ENCODE measurements around the gene PLPP4.

DNA sequence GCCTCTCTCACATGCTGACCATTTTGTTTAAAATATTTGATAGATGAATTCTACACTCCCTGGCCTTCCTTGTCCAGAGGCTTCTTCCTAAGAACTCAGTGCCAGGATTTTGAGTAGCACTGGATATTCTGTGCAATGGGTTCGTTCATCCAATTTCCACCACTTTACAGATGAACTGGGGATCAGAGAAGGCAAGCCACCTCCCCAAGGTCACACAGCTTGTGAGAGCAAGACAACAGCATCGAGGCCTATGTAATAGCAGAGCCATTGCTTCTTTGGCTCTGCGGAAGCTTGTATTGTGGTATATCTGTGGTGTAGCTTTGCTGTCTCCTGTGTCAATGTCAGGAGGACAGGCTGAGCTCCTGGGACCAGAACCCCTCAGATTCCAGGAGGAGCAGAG is 140.9 kb downstream of the PLPP4 start:
- TF ChIP-seq POLR2A (IDR thresholded peaks at IDR 0.05): no peak
- TF ChIP-seq, protein P1, sequence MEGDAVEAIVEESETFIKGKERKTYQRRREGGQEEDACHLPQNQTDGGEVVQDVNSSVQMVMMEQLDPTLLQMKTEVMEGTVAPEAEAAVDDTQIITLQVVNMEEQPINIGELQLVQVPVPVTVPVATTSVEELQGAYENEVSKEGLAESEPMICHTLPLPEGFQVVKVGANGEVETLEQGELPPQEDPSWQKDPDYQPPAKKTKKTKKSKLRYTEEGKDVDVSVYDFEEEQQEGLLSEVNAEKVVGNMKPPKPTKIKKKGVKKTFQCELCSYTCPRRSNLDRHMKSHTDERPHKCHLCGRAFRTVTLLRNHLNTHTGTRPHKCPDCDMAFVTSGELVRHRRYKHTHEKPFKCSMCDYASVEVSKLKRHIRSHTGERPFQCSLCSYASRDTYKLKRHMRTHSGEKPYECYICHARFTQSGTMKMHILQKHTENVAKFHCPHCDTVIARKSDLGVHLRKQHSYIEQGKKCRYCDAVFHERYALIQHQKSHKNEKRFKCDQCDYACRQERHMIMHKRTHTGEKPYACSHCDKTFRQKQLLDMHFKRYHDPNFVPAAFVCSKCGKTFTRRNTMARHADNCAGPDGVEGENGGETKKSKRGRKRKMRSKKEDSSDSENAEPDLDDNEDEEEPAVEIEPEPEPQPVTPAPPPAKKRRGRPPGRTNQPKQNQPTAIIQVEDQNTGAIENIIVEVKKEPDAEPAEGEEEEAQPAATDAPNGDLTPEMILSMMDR (IDR thresholded peaks at IDR 0.05): no peak
